ENCODE results near the gene MIGA2.

GRCh38 chr9:129023908-129024233, 12.6 kb upstream of the MIGA2 start:
- TF ChIP-seq CTCF (IDR thresholded peaks at IDR 0.05) (no peak), POLR2A (IDR thresholded peaks at IDR 0.05) (no peak)
